ENCODE results near the gene ZBTB4.
"Not testable (repeated sequence)": the region's sequence is repeated elsewhere in the genome, so short reads cannot be mapped to it uniquely, and the experiment has no call there.

Gene ZBTB4

DNA sequence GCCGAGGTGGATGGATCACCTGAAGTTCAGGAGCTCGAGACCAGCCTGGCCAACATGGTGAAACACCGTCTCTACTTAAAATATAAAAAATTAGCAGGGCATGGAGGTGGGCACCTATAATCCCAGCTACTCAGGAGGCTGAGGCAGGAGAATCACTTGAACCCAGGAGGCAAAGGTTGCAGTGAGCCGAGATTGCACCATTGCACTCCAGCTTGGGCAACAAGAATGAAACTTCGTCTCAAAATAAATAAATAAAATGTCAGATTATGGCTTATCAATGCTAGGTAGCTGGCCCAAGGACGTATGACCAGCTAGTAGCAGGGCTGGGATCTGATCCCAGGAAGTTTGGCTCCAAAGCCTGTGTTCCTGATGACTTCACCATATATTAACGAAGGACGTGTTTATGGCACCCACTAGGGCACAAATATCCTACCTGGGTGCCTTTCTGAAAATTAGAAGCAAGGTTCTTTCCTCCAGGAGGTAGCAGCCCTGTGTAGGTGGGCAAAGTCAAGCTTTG lies 8.9 kb downstream of the ZBTB4 start:
- DNase-seq (ENCODE audit: low read depth in 3 of 3): not testable (repeated sequence)

DNA sequence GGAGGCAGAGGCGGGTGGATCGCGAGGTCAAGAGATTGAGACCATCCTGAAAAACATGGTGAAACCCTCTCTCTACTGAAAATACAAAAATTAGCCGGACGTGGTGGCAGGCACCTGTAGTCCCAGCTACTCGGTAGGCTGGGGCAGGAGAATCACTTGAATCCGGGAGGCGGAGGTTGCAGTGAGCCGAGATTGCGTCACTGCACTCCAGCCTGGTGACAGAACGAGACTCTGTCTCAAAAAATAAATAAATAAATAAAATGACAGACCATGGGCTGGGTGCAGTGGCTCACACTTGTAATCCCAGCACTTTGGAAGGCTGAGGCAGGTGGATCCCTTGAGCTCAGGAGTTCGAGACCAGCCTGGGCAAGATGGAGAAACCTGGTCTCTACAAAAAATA lies 9.6 kb downstream of the ZBTB4 start:
- not testable (repeated sequence) for DNase-seq (ENCODE audit: low read depth in 3 of 3)

DNA sequence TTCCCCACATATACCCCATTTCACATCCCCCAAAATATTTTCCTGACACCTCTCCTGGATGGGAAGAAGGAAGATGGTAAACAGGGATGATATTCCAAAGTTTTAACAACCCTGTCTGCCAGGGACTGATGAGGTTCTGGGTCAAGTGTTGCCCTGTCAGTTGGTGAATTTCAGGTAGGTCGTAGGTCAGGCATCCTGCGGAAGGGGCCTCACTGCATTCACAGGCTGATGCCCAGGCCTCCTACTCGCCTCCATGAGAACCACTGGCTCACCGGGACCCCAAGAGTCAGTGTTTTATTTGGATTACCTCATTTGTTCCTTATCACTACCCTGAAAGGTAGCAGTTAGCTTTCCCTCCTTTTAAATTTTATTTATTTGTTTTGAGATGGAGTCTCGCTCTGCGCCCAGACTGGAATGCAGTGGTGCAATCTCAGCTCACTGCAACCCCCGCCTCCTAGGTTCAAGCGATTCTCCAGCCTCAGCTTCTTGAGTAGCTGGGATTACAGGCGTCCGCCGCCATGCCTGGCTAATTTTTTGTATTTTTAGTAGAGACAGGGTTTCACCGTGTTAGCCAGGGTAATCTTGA lies 10.5 kb downstream of the ZBTB4 start:
- DNase-seq (ENCODE audit: low read depth in 3 of 3): no peak

DNA sequence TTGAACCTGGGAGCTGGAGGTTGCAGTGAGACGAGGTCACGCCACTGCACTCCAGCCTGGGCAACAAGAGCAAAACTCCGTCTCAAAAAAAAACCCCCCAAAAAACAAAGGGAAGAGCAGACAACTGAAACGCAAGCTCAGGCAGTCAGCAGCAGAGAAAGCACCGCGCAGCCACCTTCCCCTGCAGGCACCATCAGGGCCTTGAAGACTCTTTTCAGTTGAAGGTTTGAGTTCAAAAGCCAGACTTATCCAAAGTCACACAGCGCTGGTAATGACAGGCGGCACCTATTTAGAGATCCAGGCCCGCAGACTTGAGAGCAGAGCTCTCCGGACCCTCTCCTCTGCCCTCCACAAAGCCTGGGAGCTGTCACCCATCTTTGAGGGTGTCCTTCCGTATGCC lies 11.1 kb downstream of the ZBTB4 start:
- DNase-seq (ENCODE audit: low read depth in 3 of 3): no peak

DNA sequence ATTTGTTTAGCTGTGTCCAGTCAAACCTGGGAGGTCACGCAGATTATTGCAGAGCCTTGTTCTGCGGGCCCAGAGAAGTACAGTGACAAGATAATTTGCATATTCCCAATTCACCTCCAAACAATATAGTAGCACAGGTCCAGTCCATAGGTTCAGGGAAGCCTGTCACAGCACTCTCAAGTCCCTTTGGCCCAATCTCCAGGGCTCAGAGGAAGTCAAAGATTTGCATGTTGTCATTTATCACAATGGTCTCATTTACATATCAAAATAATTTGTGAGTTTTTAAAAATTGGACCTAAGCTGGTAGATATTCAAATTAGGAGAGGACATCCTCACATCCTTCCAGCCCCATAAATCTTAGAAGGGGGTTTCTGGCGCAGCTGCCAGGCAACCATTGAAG lies 11.9 kb downstream of the ZBTB4 start:
- no peak for DNase-seq (ENCODE audit: low read depth in 3 of 3)

DNA sequence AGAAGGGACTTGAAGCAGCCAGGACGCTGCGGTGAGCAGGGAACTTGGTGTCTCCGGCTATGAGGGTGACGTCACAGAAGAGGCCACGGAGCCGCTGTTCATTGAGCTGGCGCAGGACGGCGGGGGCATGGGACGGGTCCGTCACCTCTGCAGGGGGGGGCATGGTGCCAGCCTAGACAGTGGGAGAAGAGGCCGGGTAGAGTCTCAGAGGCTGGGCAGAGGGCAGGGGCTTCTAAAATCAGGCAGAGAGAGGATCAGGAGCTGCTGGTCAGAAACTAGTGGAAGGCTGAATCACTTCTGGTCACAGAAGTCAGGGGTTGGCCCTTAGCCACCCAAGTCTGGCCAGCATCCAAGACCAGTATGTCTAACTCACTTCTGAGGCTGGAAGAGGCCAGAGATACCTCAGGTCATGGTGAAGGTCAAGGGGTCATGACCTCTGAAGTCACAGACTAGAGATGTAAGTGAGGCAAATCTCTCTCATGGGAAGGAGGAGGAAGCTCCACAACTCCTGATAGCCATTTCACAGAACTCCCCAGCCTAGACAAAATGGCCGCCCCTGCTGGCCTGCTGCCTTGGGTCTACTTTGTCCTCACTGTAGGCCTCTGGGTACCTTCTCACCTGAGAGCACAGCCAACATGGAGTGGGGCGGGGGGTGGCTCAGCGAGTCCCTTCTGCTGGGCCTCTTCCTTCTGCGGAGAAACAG lies 12.6 kb downstream of the ZBTB4 start:
- no peak for DNase-seq (ENCODE audit: low read depth in 3 of 3)

DNA sequence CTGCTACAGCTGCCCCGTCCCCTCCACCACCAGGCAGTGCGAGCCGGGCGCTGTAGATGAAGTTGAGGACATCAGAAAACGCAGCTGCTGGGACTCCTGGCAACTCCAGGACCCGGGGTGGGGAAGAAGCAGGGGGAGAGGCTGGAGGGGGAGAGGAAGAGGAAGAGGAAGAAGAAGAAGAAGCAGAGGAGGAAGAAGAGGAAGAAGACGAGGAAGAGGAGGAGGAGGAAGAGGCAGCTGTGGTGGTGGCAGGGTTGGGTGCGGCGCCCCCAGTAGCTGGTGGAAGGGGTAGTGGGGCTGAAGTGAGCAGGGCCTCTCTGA lies 13.2 kb downstream of the ZBTB4 start:
- DNase-seq (ENCODE audit: low read depth in 3 of 3): no peak

DNA sequence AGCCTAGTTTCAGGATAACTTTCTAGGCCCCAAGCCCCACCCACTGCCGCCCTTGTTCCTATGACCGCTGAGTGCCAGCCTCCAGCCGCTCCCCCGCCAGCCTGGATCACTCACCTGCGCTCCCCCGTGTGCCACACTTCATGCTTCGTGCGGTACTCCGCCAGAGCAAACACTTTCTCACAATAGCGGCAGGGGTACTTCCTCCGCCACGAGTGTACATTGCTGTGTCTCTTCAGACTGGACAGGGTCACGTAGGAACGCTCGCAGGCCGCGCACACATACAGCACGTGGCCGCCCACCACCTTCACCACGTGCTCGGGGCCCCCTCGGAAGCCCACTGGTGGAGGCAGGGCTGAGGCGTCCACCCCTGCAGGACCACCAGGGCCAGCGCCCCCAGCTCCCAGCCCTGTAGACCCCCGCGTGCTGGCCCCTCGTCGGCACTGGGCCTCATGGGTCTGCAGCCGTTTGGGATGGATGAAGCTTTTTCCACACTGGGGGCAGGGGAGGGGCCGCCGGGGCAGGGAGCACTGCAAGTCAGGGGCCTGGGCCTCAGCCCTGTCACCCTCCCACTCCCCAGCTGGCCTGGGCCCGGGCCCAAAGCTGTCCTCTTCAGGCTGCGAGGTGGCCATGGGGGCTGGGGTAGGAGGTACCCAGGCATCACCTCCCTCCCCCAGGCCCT lies 13.7 kb downstream of the ZBTB4 start:
- DNase-seq (ENCODE audit: low read depth in 3 of 3): no peak

DNA sequence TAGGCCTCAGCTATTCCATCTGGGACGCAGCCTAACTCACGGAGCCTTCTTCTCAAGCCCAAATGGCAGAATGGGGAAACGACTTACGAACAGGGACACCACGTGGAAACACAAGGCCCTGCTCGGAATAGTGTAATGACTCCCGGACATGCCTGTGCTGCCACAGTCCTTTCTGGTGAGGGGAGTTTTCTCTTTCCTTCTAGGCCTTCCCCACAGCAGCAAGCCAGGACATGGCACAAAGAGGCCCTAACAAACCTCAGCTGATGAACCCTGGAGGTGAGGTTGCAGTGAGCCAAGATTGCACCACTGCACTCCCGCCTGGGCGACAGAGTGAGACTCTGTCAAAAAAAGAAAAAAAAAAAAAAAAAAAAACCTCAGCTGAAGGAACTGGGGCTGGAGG lies 15.3 kb downstream of the ZBTB4 start:
- DNase-seq (ENCODE audit: low read depth in 3 of 3): no peak

DNA sequence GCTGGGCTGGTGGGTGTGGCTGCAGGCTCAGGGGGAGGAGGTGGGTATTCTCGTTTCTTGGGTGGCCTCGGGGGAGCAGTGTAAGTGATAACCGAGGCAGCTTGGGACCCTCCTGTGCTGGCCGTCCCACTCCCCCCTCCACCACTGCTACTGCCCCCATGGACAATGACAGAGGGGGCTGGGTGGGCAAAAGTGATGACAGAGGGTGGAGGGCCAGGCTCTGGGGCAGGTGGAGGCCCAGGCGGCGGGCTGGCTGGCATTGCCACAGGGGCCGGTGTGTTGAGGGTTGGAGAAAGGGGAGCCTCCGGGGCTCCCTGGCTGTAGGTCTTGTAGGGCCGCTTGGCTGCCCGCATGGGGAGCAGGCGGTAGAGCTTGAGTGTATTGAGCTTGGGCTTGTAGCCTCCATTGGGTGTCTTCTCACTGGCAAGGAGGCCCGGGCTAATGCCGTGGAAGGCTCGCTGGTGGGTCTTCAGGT lies 16.0 kb downstream of the ZBTB4 start:
- no peak for DNase-seq (ENCODE audit: low read depth in 3 of 3)

DNA sequence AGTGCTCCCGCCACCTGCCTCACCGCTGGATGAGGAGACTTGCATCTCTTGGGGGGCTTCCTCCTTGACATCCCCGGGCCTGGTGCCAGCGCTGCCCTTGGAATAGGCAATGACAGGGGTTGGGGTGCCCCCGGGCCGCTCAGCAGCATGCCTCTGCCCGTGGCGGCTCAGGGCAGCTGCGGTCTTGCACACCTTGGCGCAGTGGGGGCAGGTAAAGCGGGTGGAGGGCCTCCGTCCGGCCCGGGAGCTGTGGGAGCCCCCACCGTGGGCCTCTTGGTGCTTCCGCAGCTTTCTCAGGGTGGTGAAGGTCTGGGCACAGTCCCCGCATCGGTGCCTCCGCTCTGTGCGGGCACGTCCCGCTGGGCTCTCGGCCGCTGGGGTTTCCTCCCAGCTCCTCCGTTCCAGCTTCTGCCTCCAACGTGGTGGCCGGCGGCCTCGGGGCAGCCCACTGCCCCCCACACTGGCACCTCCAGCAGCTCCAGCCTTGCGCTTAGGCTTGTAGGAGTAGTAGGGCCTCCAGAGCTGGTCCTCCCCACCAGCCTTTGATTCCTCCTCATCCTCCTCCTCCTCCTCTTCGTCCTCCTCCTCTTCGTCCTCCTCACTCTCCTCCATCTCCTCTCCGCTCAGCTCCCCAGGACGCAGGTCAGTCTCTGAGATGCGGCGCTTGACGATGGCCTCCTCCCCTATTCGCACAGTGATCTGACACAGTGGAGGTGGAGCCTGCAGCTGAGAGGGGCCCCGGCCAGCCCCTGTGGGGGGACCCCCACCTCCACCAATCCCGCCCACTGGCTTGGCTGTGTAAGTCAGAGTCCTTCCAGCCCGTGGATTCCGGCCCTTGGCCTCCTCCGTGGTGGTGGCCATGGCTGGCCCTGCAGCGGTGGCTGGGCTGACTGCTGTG lies 16.7 kb downstream of the ZBTB4 start:
- no peak for DNase-seq (ENCODE audit: low read depth in 3 of 3)

DNA sequence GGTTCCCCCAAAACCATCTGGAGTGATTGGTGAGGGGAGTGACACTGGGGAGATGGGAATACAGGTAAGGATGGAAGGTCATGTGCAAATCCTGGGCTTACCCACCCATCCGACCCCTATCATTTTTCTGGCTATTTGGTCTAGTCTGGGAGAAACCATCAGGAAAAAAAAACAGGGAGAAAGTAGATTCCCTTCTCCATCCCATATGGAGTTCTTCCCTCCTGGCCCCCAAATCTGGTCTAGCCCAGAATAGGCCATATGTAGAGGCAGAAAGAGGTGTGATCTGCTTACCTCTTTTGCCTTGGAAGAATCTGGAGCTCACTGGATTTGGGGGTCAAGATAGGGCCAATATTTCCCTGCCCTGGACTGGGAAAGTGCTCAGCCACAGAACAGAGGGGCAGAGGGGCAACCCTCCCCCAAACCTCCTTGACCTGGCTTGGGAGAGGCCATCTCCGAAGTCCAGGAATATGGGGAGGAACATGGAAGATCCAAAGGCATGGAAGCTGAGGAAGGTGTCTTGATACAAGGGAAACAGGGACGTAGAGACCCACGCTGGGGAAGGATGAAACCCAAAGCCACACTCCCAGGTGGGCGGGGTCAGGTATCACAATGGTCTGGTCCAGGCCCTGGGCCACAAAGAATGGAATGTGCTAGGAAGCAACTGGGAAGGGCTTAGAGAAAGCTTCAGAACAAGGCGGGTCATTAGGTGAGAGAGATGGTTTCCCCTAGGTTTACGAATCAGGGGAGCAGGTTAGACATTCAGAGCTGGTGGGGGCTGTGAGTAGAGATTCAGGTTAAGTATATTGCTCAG lies 18.4 kb downstream of the ZBTB4 start:
- no peak for DNase-seq (ENCODE audit: low read depth in 3 of 3)

DNA sequence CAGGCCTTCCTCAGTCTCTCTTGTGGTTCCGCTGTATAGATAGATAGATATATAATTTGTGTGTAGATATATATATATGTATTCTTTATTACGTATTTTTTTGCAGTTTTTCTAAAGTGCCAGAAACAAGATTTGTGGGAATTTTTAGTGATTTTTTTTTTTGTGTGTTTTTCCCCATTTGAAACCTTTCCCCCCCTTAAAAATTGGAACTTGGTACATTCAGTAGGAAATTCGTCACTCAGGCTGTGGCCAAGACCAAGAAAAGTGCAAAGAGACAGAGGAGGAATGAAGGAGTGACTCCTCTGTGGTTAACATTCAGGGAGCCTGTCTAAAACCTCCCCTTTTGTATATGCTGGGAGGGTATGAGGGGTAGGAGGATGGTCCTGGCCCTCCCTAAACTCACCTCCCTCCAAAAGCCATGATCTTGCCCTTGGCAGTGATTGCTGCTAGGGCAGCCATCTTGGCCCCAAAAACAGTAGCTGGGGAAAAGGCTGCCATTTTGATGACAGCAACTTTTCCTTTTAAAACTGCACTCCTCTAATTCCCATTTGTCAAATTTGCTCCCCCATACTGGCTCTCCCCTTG lies 19.4 kb downstream of the ZBTB4 start:
- no peak for DNase-seq (ENCODE audit: low read depth in 3 of 3)

DNA sequence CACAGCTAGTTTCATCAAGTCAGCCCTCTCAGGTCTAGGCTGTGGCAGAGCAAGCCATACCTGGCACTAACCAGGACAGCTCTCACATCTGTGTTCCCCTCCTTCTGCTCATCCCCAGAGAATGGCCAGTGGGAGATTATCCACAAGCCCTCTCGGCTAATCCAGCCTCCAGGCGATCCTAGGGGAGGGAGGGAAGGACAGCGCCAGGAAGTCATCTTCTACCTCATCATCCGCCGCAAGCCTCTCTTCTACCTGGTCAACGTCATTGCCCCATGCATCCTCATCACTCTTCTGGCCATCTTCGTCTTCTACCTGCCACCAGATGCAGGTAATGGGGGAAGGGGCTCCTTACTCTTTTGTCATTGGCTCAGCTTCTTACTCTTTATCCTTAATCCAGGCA lies 31.0 kb downstream of the ZBTB4 start:
- no peak for DNase-seq (ENCODE audit: low read depth in 3 of 3)

DNA sequence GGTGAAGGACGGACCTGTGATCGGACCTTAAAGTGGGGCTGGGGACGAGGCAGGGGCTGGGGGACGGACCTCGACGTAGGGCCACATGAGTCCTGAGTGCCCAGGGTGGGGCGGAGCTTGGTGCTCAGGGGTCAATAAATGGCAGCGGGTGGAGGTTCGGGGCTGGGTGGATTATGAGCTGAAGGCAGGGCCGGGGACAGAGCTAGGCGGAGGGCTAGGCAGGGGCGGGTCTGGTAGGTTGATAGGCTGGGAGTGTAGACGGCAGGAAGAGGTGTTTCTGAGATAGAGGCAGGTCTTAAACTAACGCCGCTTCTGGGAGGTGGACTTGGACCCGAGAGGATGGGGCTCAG lies 33.8 kb downstream of the ZBTB4 start:
- DNase-seq (ENCODE audit: low read depth in 3 of 3): no peak

DNA sequence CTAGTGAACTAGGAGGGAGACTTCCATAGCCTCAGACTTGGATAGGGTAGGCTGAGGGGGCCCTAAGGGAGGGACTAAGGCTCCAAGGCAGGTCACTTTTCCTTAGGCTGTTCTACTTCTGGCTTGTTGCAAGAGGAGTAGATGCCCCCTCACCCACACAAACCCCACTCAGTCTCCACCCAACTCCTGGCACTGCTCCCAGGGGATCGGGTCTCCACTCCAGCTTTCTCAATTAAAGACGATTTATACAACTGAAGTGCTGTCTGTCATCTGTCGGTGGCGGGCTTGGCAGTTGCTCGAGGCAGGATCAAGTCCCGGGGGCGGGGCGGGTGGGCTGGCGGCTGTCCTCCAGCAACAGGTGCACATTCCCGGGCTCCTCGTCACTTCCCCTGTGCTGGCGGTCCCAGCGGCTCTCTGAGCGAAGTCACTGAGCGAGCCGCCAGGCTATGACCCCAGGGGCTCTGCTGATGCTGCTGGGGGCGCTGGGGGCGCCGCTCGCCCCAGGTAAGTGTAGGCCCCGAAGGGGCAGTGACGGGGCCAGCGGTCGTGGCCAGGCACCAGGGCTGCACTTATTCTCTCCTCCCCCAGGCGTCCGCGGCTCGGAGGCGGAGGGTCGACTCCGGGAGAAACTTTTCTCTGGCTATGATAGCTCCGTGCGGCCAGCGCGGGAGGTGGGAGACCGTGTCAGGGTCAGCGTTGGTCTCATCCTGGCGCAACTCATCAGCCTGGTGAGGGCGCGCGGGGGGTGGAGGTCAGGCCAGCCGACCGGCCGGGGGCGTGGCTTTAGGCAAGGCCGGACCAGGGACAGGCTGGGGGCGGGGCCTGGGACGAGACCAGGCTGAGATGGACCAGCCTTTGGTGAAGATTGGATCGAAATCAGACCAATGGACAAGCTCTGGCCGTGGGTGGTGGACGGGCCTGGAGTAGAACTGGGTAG lies 34.5 kb downstream of the ZBTB4 start, which contains the start of gene CHRNB1:
CHRNB1 (plus strand) TSS at position 380 of the 937 bp plus-strand sequence; CDS start at position 447, 67 bp downstream.
- no peak for DNase-seq (ENCODE audit: low read depth in 3 of 3)

DNA sequence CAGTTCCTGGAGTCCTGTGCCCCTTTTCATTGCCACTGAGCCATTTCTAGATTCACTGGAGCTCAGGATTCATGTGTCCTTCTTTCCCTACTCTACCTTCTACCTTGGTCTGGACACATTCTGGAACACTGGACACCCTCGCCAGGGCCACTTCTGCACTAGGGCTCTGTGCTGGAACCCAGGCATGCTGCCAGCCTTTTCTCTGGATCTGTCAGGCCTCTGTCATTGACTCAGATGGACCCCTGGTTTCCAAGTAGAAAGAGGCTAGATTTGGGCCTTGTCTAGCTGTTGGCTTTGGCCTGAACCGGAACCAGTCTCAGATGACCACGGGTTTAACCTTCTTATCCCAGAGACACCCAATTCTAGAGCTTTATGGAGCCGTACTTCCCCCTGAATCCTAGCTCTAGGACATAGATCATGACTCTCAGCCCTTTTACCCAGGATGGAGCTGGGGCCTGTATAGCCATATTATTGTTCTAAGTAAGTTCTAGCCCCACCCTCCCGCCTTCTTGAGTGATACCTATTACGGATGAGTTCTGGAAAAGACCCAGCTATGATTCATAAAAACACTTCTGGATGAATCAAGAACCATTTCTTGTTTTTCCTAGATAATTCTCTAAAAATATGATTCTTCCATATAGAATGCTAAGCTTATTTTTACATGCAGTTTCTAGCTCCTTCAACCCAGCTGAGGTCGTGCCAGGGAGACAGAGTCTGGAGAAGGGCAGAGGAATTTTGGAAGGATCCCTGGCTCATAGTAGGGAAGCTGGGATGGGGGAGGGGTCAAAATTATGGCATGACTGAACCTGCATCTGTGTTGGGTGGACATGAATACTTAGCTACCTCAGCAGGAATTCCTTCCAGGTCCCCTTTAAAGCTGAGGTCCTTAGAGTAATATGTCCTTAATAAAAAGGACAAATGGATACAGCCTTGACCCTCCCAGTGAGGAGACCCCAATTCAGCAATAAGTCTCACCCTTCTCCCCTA lies 35.6 kb downstream of the ZBTB4 start:
- no peak for DNase-seq (ENCODE audit: low read depth in 3 of 3)

DNA sequence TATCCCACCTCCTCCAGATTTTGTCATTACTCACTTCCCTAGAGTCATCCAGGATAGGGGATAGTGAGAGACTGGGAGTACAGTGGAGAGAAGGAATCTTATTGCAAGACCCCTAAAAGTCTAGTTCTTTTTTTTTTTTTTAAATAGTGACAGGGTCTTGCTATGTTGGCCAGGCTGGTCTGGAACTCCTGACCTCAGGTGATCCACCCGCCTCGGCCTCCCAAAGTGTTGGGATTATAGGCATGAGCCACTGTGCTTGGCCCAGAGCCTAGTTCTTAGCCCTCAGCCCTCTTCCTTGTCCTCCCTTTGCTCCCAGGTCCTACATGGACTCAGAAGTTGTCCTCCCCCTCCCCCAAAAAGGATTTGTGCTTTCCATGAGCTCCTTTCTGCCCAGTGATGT lies 37.3 kb downstream of the ZBTB4 start:
- no peak for DNase-seq (ENCODE audit: low read depth in 3 of 3)
